Stimulated activated CD4-positive, alpha-beta T cell treated with anti-CD3 and anti-CD28 coated beads, TNF-alpha, amount 100 ng/mL, for 48 hours (primary cell): Measurements from ENCODE around the gene ZNF185.
"Not testable (repeated sequence)": the region's sequence is repeated elsewhere in the genome, so short reads cannot be mapped to it uniquely, and the experiment has no call there.

Experiments
- DNase-seq, 3 donors: peaks; one replicate each; pipeline ENCODE4 v3.0.0-alpha.2; 2020; ENCODE audit warnings: low read depth in 3 of 3

ZNF185 gene

GRCh38 chrX:152895724-152896420 lies 2.0 kb upstream of the ZNF185 start:
- no peak for DNase-seq

GRCh38 chrX:152896450-152896849 lies 1.4 kb upstream of the ZNF185 start:
- no peak for DNase-seq

- no peak for DNase-seq
Measured at GRCh38 chrX:152898442-152898841, 575 bp downstream of the ZNF185 start.

- no peak for DNase-seq
Measured at GRCh38 chrX:152899111-152899873, 1.4 kb downstream of the ZNF185 start.

GRCh38 chrX:152899874-152900719 lies 2.2 kb downstream of the ZNF185 start:
- no peak for DNase-seq

GRCh38 chrX:152900937-152901445 lies 3.1 kb downstream of the ZNF185 start:
- no peak for DNase-seq

- DNase-seq = no peak
Measured at GRCh38 chrX:152901816-152902501, 4.1 kb downstream of the ZNF185 start.

- DNase-seq = no peak
Measured at GRCh38 chrX:152902502-152902820, 4.6 kb downstream of the ZNF185 start.

GRCh38 chrX:152903589-152903988 lies 5.7 kb downstream of the ZNF185 start:
- no peak for DNase-seq

GRCh38 chrX:152904151-152905080 lies 6.5 kb downstream of the ZNF185 start:
- peak in 1 of 3 donors; percentile 25 for DNase-seq

- DNase-seq = no peak
Measured at GRCh38 chrX:152905081-152905420, 7.2 kb downstream of the ZNF185 start.

- DNase-seq = no peak
Measured at GRCh38 chrX:152907084-152907651, 9.3 kb downstream of the ZNF185 start.

- no peak for DNase-seq
Measured at GRCh38 chrX:152908486-152908885, 10.6 kb downstream of the ZNF185 start.

GRCh38 chrX:152910018-152910417 lies 12.2 kb downstream of the ZNF185 start:
- DNase-seq = not testable (repeated sequence)

- no peak for DNase-seq
Measured at GRCh38 chrX:152912106-152912505, 14.2 kb downstream of the ZNF185 start.

GRCh38 chrX:152912641-152913040 lies 14.8 kb downstream of the ZNF185 start:
- DNase-seq = no peak

- no peak for DNase-seq
Measured at GRCh38 chrX:152913346-152913745, 15.5 kb downstream of the ZNF185 start.

- DNase-seq = no peak
Measured at GRCh38 chrX:152913910-152914309, 16.0 kb downstream of the ZNF185 start.

GRCh38 chrX:152915541-152916241 lies 17.8 kb downstream of the ZNF185 start:
- DNase-seq = no peak
